GM19193 (cell line): ENCODE measurements around the gene TMEM232.

Experiments used
- POLR2A ChIP-seq: IDR thresholded peaks from 4 replicates; pipeline ENCODE4 v1.6.1; 2011; ENCODE audit not compliant: insufficient read depth, insufficient read length; ENCODE audit errors: extremely low read depth

Gene TMEM232

GRCh38 chr5:110431603-110432002 is 294.9 kb downstream of the TMEM232 start:
- TF ChIP-seq POLR2A = no peak

- no peak for TF ChIP-seq POLR2A
Measured at GRCh38 chr5:110414360-110414759, 312.1 kb downstream of the TMEM232 start.

- no peak for TF ChIP-seq POLR2A
Measured at GRCh38 chr5:110413856-110414255, 312.6 kb downstream of the TMEM232 start.

- TF ChIP-seq POLR2A = no peak
Measured at GRCh38 chr5:110409571-110409970, 316.9 kb downstream of the TMEM232 start.

- TF ChIP-seq POLR2A = no peak
Measured at GRCh38 chr5:110402562-110402961, 323.9 kb downstream of the TMEM232 start.

GRCh38 chr5:110401881-110402280 is 324.6 kb downstream of the TMEM232 start:
- no peak for TF ChIP-seq POLR2A

GRCh38 chr5:110398951-110399350 is 327.5 kb downstream of the TMEM232 start:
- no peak for TF ChIP-seq POLR2A

GRCh38 chr5:110397281-110397680 is 329.2 kb downstream of the TMEM232 start:
- no peak for TF ChIP-seq POLR2A

GRCh38 chr5:110386782-110387181 is 339.7 kb downstream of the TMEM232 start:
- no peak for TF ChIP-seq POLR2A

GRCh38 chr5:110383231-110383630 is 343.2 kb downstream of the TMEM232 start:
- no peak for TF ChIP-seq POLR2A

- no peak for TF ChIP-seq POLR2A
Measured at GRCh38 chr5:110377943-110378342, 348.5 kb downstream of the TMEM232 start.

GRCh38 chr5:110377361-110377760 is 349.1 kb downstream of the TMEM232 start:
- no peak for TF ChIP-seq POLR2A

- no peak for TF ChIP-seq POLR2A
Measured at GRCh38 chr5:110376281-110376951, 350.1 kb downstream of the TMEM232 start.

GRCh38 chr5:110371725-110372041 is 354.8 kb downstream of the TMEM232 start:
- TF ChIP-seq POLR2A = no peak

- TF ChIP-seq POLR2A = no peak
Measured at GRCh38 chr5:110371011-110371724, 355.3 kb downstream of the TMEM232 start.
